Colonic mucosa (tissue), 4 donors: Measurements from ENCODE around the gene NXNL2. TPM values are rescaled to one million over a fixed set of nuclear protein-coding genes. Genes with fewer than 3 reads are reported as not detected.

Experiments
- DNase-seq: peaks from one replicate; pipeline ENCODE4 v3.0.0-alpha.2; 2020
- H3K27ac ChIP-seq: fragments of 200-600 bp; one replicate; pipeline ENCODE4 v1.8.0; 2021
- H3K27me3 ChIP-seq: fragments of 200-600 bp; one replicate; pipeline ENCODE4 v1.8.0; 2021
- H3K36me3 ChIP-seq: fragments of 200-600 bp; one replicate; pipeline ENCODE4 v1.8.0; 2021
- H3K4me1 ChIP-seq: fragments of 200-600 bp; one replicate; pipeline ENCODE4 v1.8.0; 2021; ENCODE audit warnings: mild to moderate bottlenecking
- H3K4me3 ChIP-seq: fragments of 200-600 bp; one replicate; pipeline ENCODE4 v1.8.0; 2021
- H3K9ac ChIP-seq, 2 donors: one replicate each; pipeline ENCODE4 v1.7.0; 2013; ENCODE audit warnings: control low read depth in 2 of 2, low read depth in 2 of 2, low read length in 2 of 2
- H3K9me3 ChIP-seq: fragments of 200-600 bp; one replicate; pipeline ENCODE4 v1.8.0; 2021
- CTCF ChIP-seq: fragments of 200-600 bp; IDR thresholded peaks from one replicate; pipeline ENCODE4 v1.8.0; 2022; ENCODE audit warnings: antibody characterized with exemption, mild to moderate bottlenecking
- intact Hi-C: fragments of 100-400 bp; cut with DNase I; formaldehyde crosslinking; loops from one replicate; pipeline ENCODE4 v1.14.1; 2022
- total RNA-seq, 2 donors: library from RNA; stranded (reverse); fragmentation: NEBNext Ultra II Directional in 1 of 2; extraction: Animal tissue kit (Norgen Biotek cat#: 25700) in 1 of 2; gene quantifications; one replicate each; pipeline ENCODE4 v1.2.1, GENCODE V29; 2021
- donor health status: healthy.
- donor health status: DM: no; HTN: no; CAD: no.
- donor health status: DM: no; HTN: no; CAD: no.

Gene NXNL2
- total RNA-seq, 2 donors from 2014 or later = not detected

- intact Hi-C loops = loop anchor here (10.0 kb wide), 2 partner anchors 178 to 258 kb away; no protein-coding TSS in a partner anchor
Measured at GRCh38 chr9:88572684-88573083, 37.7 kb downstream of the NXNL2 start.

GRCh38 chr9:88574953-88575352 lies 40.0 kb downstream of the NXNL2 start:
- no peaks in the 10 kb centered on the region for H3K4me1 ChIP-seq
- no peak overlapping the region for H3K4me3 ChIP-seq
- no peaks in the 10 kb centered on the region for H3K27me3 ChIP-seq
- DNase-seq = no peak
- TF ChIP-seq CTCF = no peak
- no peaks in the 10 kb centered on the region for H3K36me3 ChIP-seq
- H3K27ac ChIP-seq = no peak overlapping the region
- no peaks in the 10 kb centered on the region for H3K9me3 ChIP-seq
- H3K9ac ChIP-seq = no peak overlapping the region
- intact Hi-C loops = loop anchor here (5.0 to 10.0 kb wide), 4 partner anchors 180 to 623 kb away; no protein-coding TSS in a partner anchor

More at GRCh38 chr9:88572684-88573083, 37.7 kb downstream of the NXNL2 start:
- Histone ChIP-seq H3K27ac (no peak overlapping the region), H3K4me3 (no peak overlapping the region), H3K4me1 (no peaks in the 10 kb centered on the region), H3K36me3 (no peaks in the 10 kb centered on the region), H3K27me3 (no peaks in the 10 kb centered on the region), H3K9me3 (no peaks in the 10 kb centered on the region), H3K9ac (no peak overlapping the region)
- no peak for TF ChIP-seq CTCF
- DNase-seq = no peak

- Histone ChIP-seq H3K9ac (no peak overlapping the region), H3K4me1 (no peaks in the 10 kb centered on the region), H3K27me3 (no peaks in the 10 kb centered on the region), H3K27ac (no peak overlapping the region), H3K4me3 (no peak overlapping the region), H3K9me3 (no peaks in the 10 kb centered on the region), H3K36me3 (no peaks in the 10 kb centered on the region)
- intact Hi-C loops = loop anchor here (5.0 to 10.0 kb wide), 4 partner anchors 183 to 625 kb away; no protein-coding TSS in a partner anchor
- DNase-seq = no peak
- no peak for TF ChIP-seq CTCF
Measured at GRCh38 chr9:88577256-88578120, 42.5 kb downstream of the NXNL2 start.

GRCh38 chr9:88578121-88579049 lies 43.4 kb downstream of the NXNL2 start:
- H3K9ac ChIP-seq = no peak overlapping the region

More at GRCh38 chr9:88578121-88579049, 43.4 kb downstream of the NXNL2 start:
- no peaks in the 10 kb centered on the region for H3K9me3 ChIP-seq
- TF ChIP-seq CTCF = peak; percentile 97
- no peak overlapping the region for H3K4me3 ChIP-seq
- intact Hi-C loops = loop anchor here (5.0 to 10.0 kb wide), 4 partner anchors 184 to 626 kb away; no protein-coding TSS in a partner anchor
- H3K27ac ChIP-seq = no peak overlapping the region
- H3K4me1 ChIP-seq = no peaks in the 10 kb centered on the region
- no peaks in the 10 kb centered on the region for H3K36me3 ChIP-seq
- no peaks in the 10 kb centered on the region for H3K27me3 ChIP-seq
- peak; percentile 87 for DNase-seq
